ENCODE results near the gene SGO2.

SGO2 gene

DNA sequence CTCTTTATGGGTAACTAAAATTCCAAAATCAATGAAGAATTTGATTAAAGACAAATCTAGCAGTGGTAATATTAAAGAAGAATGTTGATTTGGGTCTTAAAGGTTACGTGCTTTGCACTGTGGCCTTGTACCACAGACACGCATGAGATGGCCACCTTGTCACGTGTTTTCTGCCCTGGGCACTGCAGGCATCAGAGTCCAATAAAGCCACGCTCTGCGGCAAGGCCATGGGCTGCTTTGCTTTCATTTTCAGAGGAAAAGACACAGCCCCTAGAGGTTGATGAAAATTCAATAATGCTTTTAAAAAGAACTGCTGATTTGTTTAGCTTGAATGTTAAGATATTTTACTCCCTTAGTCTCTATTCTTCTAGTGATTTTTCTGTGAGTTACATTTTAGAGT is 90.2 kb downstream of the SGO2 start:
- DNase-seq (ENCODE audit: low read depth, low spot score): no peak
- H3K9ac ChIP-seq (ENCODE audit: insufficient read length): peak overlapping the region; percentile 61
- H3K4me3 ChIP-seq: peak overlapping the region; percentile 29
- H3K27ac ChIP-seq: peak overlapping the region; percentile 99
- no peaks in the 10 kb centered on the region for H3K36me3 ChIP-seq (ENCODE audit: insufficient read depth, low read length)
- no peaks in the 10 kb centered on the region for H3K9me3 ChIP-seq (ENCODE audit: low read depth, low read length)
- TF ChIP-seq FOXP2 (optimal IDR thresholded peaks at IDR 0.05; ENCODE audit: control extremely low read depth, extremely low read length, insufficient read depth): no peak
- TF ChIP-seq POLR2AphosphoS5 (IDR thresholded peaks at IDR 0.05; ENCODE audit: borderline replicate concordance, low read depth, low read length): no peak
- no peak for TF ChIP-seq EZH2 (IDR thresholded peaks at IDR 0.05)

DNA sequence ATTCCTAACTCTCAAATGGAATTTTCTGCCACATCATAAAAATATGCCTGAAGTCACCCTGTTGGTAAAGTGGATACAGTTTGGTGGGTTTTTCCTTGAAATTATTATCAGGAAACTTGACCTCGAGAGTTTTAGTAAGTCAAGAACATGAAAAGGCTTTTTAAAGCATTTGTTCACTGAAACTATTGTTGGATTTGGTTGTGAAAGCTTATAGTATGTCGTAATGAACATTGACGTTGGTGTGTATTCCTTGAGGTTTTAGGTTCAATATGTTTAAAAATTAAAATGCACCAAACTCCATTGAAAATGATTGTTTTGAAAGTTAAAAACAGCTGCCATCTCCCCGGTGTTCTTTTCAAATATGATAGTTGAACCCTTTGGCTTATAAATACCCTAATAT is 90.6 kb downstream of the SGO2 start:
- TF ChIP-seq EZH2 (IDR thresholded peaks at IDR 0.05): no peak
- no peak for TF ChIP-seq POLR2AphosphoS5 (IDR thresholded peaks at IDR 0.05; ENCODE audit: borderline replicate concordance, low read depth, low read length)
- no peak for TF ChIP-seq FOXP2 (optimal IDR thresholded peaks at IDR 0.05; ENCODE audit: control extremely low read depth, extremely low read length, insufficient read depth)
- peak overlapping the region; percentile 29 for H3K4me3 ChIP-seq
- H3K36me3 ChIP-seq (ENCODE audit: insufficient read depth, low read length): no peaks in the 10 kb centered on the region
- peak overlapping the region; percentile 61 for H3K9ac ChIP-seq (ENCODE audit: insufficient read length)
- DNase-seq (ENCODE audit: low read depth, low spot score): no peak
- H3K27ac ChIP-seq: peak overlapping the region; percentile 99
- no peaks in the 10 kb centered on the region for H3K9me3 ChIP-seq (ENCODE audit: low read depth, low read length)

DNA sequence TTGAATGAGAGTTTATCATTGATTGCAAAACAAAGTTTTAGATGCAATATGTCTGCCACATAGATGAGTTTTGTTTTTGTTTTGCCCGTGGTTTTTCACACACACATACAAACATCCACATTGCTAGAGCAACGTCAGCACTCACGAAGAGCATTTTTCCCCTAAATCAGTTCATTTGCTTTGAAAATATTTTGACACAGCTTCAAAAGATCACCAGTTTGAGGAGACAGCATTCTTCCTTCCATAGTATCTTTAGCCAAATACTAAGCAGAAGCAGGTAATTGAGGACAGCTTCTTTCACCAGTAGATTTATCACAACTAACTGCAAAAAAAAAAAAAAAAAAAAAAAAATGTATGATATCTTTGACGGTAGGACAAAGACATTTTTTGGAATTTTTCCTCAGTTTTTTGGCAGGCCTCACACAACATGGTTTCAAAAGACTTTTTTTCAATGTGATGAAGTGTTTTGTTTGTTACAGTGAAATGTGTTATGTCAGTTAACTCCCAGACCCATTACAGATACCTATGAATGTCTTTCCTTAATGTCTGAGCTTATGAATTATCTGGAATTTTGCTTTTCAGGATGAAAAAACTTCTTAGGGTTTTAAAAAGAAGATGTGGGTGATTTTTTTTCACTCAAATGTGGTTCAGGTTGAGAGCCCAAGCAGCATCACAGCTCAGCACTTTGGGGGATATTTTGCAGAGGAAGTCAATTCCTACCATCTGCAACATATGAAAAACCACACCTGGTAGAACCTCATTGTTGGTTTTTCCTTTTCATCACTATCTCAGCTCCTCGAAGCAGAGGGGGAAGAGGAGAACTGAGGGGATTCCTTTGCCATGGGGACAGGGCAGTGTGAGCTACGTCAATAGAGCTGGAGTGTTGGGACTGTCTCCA is 91.4 kb downstream of the SGO2 start:
- Histone ChIP-seq H3K4me3 (peak overlapping the region; percentile 29; the same call in 1 of the 2 replicates), H3K9ac (ENCODE audit: insufficient read length) (peak overlapping the region; percentile 69), H3K27ac (peak overlapping the region; percentile 99), H3K9me3 (ENCODE audit: low read depth, low read length) (no peaks in the 10 kb centered on the region), H3K36me3 (ENCODE audit: insufficient read depth, low read length) (no peaks in the 10 kb centered on the region)
- no peak for TF ChIP-seq FOXP2 (optimal IDR thresholded peaks at IDR 0.05; ENCODE audit: control extremely low read depth, extremely low read length, insufficient read depth)
- no peak for TF ChIP-seq EZH2 (IDR thresholded peaks at IDR 0.05)
- TF ChIP-seq POLR2AphosphoS5 (IDR thresholded peaks at IDR 0.05; ENCODE audit: borderline replicate concordance, low read depth, low read length): no peak
- no peak for DNase-seq (ENCODE audit: low read depth, low spot score)

DNA sequence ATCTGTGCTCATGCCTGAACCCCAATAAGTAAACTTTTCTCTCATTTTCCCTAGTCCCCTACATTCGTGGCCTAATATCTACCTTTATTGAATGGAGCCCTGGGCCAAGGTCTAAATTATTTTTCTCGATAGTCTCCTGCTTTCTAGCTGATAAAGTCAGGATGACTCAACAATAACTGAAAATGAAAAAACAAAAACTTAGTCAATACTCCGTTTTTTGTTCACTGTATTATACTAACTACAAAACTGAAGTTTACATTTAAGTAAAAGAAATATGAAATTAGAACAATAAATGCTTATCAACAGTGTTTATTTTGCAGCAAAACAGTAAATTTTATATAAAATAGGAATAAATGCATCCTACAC is 92.0 kb downstream of the SGO2 start:
- Histone ChIP-seq H3K4me3 (peak overlapping the region; percentile 27), H3K36me3 (ENCODE audit: insufficient read depth, low read length) (no peaks in the 10 kb centered on the region), H3K9ac (ENCODE audit: insufficient read length) (peak overlapping the region; percentile 69), H3K9me3 (ENCODE audit: low read depth, low read length) (no peaks in the 10 kb centered on the region), H3K27ac (peak overlapping the region; percentile 99)
- DNase-seq (ENCODE audit: low read depth, low spot score): no peak
- no peak for TF ChIP-seq FOXP2 (optimal IDR thresholded peaks at IDR 0.05; ENCODE audit: control extremely low read depth, extremely low read length, insufficient read depth)
- TF ChIP-seq EZH2 (IDR thresholded peaks at IDR 0.05): no peak
- no peak for TF ChIP-seq POLR2AphosphoS5 (IDR thresholded peaks at IDR 0.05; ENCODE audit: borderline replicate concordance, low read depth, low read length)

DNA sequence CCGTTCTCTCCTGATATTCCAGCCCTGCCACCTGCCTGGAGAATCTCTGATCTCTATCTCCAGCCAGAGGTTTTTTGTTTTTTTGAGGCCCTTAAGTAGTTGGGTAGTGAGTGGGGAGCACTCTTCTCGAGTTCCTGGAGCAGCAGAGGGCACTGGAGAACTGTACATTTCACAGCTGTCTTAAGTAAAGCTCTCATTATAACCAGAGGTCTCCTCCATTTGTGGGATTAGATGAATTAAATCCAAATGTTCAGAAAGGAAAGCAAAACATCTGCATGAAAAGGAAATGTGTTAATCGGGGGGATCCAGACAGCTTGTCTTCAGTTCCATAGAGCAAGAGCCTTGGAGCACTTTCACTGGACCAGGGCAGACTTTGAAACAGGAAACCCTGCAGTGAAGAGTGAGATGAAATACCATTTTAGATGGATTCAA is 92.6 kb downstream of the SGO2 start:
- peak overlapping the region; percentile 99 for H3K27ac ChIP-seq
- no peaks in the 10 kb centered on the region for H3K9me3 ChIP-seq (ENCODE audit: low read depth, low read length)

GRCh38 chr2:200619279-200619678 is 93.3 kb downstream of the SGO2 start:
- TF ChIP-seq POLR2AphosphoS5 (IDR thresholded peaks at IDR 0.05; ENCODE audit: borderline replicate concordance, low read depth, low read length) (no peak; the same call in 1 of the 2 replicates), EZH2 (IDR thresholded peaks at IDR 0.05) (no peak), FOXP2 (optimal IDR thresholded peaks at IDR 0.05; ENCODE audit: control extremely low read depth, extremely low read length, insufficient read depth) (no peak)
- peak overlapping the region; percentile 99 for H3K27ac ChIP-seq
- peak overlapping the region; percentile 50 for H3K4me3 ChIP-seq
- H3K9ac ChIP-seq (ENCODE audit: insufficient read length): peak overlapping the region; percentile 69
- DNase-seq (ENCODE audit: low read depth, low spot score): no peak
- H3K36me3 ChIP-seq (ENCODE audit: insufficient read depth, low read length): no peaks in the 10 kb centered on the region
- no peaks in the 10 kb centered on the region for H3K9me3 ChIP-seq (ENCODE audit: low read depth, low read length)

More for the DNA sequence above, 92.6 kb downstream of the SGO2 start:
- peak; percentile 97 for DNase-seq (ENCODE audit: low read depth, low spot score)
- H3K4me3 ChIP-seq: peak overlapping the region; percentile 27
- H3K36me3 ChIP-seq (ENCODE audit: insufficient read depth, low read length): no peaks in the 10 kb centered on the region
- TF ChIP-seq EZH2 (IDR thresholded peaks at IDR 0.05) (no peak), POLR2AphosphoS5 (IDR thresholded peaks at IDR 0.05; ENCODE audit: borderline replicate concordance, low read depth, low read length) (peak; percentile 65; the same call in 1 of the 2 replicates), FOXP2 (optimal IDR thresholded peaks at IDR 0.05; ENCODE audit: control extremely low read depth, extremely low read length, insufficient read depth) (peak; percentile 27)
- peak overlapping the region; percentile 69 for H3K9ac ChIP-seq (ENCODE audit: insufficient read length)

GRCh38 chr2:200620606-200621390 is 94.8 kb downstream of the SGO2 start:
- Histone ChIP-seq H3K9me3 (ENCODE audit: low read depth, low read length) (no peaks in the 10 kb centered on the region), H3K27ac (peak overlapping the region; percentile 99), H3K36me3 (ENCODE audit: insufficient read depth, low read length) (no peaks in the 10 kb centered on the region), H3K9ac (ENCODE audit: insufficient read length) (no peak overlapping the region), H3K4me3 (no peak overlapping the region)
- no peak for DNase-seq (ENCODE audit: low read depth, low spot score)
- TF ChIP-seq EZH2 (IDR thresholded peaks at IDR 0.05) (no peak), POLR2AphosphoS5 (IDR thresholded peaks at IDR 0.05; ENCODE audit: borderline replicate concordance, low read depth, low read length) (no peak), FOXP2 (optimal IDR thresholded peaks at IDR 0.05; ENCODE audit: control extremely low read depth, extremely low read length, insufficient read depth) (no peak)

DNA sequence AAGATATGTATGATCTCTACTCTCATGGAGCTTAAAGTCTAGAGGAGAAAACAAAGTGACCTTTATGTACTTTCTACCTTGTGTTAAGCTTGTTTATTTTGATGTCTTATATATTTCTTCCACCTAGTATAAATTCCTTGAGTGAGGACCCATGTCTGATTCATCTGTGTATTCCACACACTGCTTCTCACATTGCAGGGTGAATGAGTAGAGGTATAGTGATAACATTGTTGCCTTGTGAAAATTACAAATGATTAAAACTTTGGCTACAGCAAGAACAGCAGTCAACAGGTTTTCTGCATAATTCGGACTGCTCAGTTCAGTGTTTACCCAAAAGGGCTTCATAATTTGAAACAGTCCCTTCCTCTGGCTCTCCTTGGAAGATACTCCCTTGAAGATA is 96.1 kb downstream of the SGO2 start:
- Histone ChIP-seq H3K27ac (peak overlapping the region; percentile 52), H3K9ac (ENCODE audit: insufficient read length) (no peak overlapping the region), H3K4me3 (no peak overlapping the region), H3K9me3 (ENCODE audit: low read depth, low read length) (no peaks in the 10 kb centered on the region), H3K36me3 (ENCODE audit: insufficient read depth, low read length) (no peaks in the 10 kb centered on the region)
- no peak for DNase-seq (ENCODE audit: low read depth, low spot score)
- TF ChIP-seq FOXP2 (optimal IDR thresholded peaks at IDR 0.05; ENCODE audit: control extremely low read depth, extremely low read length, insufficient read depth): no peak
- TF ChIP-seq EZH2 (IDR thresholded peaks at IDR 0.05): no peak

All from SK-N-MC (cell line).